DMS153 treated with DMSO at 0.1 percent for 48 hours (cell line): ENCODE results near the gene SNPH.

Experiments
- DNase-seq: peaks from one replicate; lab custom pipeline; 2025; ENCODE audit not compliant: unreplicated experiment; lab: John Stamatoyannopoulos, UW

Gene SNPH

DNA sequence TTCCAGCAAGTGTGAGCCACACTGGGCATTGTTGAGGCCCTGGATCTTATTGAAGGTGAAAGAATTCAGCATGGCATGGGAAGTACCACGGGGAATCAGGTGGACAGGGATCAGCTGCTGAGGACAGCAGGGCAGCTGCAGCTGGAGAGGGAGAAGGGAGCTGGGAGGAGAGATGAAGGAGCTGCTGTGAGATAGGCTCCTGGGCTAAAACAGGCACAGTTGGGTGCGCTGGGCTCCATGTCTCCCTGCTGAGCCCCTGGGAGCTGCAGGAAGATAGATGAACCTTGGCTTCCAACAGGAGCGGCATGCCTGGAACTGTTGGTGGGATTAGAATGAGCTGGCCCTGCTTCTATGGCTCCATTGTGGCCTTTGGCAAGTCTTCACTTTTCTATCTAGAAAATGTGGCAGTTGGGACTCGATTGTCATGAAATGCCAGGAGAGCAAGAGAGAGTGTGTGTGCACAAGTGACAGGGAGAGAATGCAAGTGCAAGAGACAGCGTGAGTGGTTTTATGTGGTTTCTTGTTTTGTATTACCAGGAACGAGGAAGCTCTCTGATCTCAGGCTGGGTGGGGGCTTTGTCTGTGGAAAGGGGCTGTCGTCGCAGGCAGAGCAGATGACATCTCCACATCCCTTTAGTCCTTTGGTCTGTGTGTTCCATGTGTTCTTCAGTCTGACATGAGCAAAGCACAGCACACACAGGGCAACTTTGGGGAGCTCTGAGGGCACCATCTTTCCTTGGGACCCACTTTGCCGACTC lies 20.4 kb downstream of the SNPH start:
- no peak for DNase-seq

DNA sequence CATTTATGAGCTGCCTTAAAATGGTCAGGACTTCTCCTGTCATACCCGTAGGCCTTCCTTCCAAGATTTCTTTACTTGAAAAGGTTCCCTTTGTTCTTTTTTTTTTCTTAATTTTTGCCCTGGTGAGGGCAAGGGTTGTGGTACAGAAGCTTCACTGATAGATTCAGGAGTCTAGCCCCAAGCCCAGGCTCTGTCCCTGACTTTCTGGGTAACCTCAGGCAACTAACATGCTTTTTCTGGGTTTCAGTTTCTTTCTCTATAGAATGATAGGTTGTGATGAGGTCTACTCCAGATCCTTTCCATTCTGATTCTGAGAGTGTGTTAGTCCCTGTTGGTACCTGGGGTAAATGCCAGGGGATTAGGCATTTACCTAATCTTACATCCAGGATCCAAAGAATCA lies 21.2 kb downstream of the SNPH start:
- no peak for DNase-seq

DNA sequence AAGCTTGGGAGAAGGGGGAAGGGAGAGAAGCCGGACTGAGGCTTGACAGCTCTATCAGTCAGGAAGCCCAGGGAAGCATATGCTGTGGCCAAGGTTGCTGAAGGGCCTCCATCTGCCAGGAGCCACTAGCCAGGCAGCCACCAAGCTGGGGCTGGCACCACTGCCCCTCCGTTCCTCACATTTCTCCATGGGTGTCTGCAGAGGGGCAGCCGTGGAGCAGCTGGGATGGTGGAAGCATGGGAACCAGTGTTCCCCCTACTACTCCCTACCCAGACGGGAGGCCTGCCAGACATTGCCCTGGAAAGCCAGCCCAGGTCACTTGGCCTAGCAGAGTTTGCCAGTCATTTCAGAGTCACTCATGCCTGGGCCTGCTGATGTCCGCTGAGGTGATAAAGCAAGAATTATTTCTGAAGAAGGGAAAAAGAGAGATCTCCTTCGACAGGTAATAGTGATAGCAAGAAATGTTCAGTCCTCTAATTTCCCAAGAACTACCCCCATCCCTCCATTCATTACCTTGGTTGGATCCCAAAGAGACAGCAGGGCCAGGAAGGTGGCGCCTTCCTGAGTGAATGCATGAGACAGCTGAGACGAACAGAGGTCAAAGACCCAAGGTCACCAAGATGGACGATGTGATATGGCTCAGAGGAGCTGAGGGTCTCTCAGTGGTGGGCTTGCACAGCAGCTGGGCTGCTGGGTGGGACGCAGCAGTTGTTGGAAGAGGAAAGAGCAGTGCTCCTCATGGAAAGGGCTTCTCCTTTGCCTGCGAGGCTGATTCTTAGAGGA lies 21.9 kb downstream of the SNPH start:
- no peak for DNase-seq

DNA sequence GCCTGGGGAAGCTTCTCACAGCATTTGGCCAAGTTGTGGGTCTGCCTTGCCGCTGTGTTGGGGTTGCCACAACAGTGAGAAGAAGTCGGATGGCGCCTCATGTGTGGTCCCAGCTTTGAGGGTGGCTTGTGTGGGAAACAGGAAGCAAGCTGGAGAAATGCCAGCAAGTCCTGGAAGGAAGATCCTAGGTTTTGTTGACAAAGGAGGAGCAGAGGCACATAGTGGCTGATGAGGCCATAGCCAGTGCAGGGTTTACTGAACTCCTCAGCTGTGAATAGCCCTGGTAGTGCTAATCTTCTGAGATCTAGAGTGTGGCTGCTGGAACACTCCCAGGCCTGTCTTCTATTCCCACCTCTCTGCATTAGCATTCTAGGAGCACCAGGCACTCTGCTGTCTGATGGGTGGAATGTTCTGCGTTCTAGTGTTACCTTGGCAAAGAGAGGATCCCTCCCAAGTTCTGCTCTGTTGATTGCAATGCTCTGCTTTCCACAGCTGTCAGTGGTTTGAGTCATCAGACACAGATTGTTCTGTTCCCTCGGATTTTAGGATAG lies 25.2 kb downstream of the SNPH start:
- DNase-seq = no peak

DNA sequence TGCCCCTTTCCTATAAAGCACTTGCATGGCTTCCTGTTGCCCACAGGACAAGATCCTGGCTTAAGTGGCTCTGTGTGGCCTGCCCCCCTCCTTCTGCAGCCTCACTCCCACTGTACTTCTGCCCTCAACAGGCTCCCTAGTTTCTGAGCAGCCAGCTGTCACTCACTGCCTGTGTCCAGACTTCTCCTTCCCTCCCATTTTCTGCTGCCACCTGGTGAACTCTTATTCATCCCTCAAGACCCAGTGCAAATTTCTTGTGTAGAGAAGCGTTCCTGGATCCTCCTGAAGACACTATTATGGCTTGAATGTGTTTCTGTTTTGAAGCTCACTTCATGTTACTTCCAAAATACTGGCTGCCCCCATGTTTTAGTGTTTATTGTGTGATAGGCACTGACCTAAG lies 26.5 kb downstream of the SNPH start:
- no peak for DNase-seq

DNA sequence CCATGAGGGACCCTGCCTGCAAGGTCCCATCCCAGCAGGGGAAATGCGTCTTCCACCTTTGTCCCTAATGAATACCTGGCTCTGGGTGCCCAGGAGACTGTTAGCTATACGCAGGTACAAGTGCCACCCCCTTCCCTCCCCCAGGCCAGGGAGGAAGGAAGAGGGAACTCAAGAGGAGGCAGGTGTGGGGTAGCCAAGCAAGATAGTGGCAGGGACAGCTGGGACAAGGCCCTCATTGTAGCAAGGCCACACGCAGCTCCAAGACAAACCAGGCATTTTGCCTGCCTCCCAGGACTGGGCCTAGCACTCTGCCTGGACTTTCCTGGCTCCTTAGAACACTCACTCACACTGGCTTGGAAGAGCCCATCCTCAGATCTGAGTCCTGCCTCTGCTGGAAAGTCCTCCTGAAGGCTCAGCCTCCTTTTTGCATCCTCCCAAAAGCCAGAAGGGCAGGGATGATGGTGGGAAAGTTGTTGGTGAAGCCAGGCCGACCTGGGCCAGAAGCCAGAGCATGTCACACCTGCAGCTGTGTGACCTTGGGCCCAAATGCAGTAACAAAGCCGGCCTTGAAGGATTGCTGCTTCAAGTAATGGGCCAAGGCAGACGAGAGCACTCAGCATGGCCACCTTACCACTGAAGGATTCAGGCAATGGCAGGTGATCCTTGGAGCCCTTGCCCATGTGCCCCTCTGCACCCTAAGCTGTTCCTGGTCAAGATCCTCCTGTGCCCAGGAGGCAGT lies 27.7 kb downstream of the SNPH start:
- no peak for DNase-seq

DNA sequence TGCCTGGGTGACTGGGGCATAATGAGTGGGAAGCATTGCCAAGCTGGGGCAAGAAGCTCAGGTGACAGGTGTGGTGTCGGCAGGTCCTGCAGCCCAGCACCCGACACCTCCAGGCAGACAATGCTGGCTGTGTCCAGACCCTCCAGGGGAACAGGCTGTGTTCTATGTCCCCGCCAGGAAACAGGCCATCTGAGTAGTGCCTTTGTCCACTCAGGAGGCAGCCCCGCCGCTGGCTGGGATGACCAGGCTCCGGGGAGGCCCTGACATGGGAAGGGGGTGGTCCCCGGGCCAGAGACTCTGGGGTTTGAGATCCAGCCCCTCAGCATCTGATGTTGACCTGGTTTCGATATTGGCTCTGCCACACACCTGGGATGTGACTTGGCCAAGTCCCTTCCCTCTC lies 28.4 kb downstream of the SNPH start:
- no peak for DNase-seq

DNA sequence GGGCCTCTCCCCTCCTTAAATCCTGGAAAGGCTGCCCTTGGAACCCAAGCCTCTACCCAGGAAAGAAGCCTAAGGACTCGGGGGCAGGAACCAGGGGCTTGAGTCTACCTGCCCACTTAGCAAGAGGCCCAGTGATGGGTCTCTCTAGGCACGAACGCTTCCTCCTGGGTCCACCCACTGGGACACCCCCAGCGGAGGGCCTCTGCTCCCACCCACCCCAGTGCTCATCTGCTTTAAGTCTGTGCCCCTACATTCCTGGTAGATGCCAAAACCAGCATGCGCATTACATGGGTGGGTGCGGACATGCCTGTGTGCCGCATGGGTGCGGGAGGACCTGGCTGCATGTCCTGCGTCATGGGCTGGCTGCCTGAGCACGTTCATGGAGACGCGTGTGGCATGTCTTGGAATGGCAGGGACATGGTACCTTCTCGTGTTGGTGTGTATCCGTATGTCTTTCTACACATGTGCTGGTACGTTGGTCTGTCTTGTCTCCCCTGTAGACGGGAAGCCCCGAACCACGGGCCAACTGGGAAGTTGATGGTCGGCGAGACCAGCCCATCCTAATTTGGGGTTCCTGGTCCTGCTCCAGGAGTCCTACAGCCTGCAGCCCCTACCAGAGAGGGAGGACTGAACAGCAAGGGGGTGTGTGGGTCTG lies 29.3 kb downstream of the SNPH start:
- DNase-seq = no peak

DNA sequence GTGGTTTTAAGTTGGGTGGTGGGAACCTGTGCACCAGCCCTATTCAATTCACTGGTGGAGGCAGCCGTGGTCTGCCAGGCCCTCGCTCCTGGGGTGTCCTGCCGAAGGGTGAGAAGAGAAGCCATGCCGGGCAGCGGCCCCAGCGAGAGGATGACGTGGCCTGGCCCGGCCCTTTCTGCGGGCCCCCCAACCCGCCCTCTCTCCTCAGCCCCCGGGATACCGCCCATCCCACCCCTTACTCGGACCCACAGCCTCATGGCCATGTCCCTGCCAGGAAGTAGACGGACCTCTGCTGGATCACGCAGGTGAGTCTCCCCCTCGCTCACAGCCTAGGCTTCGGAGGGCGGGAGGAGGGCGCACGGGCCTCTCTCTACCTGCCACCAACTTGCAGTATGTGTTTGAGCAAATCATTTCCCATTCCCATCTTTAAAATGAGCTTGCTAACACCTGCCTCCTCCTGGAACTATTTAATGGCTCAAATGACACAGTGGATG lies 30.1 kb downstream of the SNPH start:
- no peak for DNase-seq

DNA sequence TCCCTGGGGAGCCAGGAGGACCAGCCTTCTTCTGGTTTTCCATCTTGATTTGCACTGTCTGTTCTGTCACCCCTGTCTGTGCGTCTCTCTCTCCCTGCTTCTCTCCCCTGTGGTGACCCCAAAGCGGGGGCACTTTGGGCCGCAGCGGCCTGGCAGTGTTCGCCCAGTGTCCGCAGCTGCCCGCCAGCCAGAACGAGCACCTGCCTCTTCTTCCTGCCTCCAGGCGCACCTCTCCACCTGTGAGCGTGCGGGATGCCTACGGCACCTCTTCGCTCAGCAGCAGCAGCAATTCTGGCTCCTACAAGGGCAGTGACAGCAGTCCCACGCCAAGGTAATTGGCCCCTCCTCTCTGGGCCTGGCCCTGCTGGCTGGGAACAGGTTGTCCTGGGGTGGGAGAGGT lies 30.8 kb downstream of the SNPH start:
- DNase-seq = no peak

DNA sequence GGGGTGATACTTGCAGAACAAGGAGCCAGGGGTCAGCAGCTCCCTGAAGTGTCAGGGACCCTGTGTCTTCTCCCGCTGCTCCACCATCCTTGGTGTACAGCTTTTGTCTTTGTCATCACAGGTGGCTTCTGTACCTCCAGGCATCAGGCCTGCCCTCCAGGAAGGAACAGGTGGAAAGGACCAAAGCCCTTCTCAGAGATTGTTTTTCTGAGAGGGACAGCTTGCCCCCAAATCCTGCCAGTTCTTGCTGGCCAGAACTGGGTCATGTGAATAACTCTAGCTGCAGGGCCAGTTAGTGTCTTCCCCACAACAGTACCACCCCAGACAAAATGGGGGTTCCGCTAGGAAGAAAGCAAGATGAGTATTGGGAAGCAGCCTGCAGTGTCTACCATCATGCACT lies 31.4 kb downstream of the SNPH start:
- DNase-seq = no peak

DNA sequence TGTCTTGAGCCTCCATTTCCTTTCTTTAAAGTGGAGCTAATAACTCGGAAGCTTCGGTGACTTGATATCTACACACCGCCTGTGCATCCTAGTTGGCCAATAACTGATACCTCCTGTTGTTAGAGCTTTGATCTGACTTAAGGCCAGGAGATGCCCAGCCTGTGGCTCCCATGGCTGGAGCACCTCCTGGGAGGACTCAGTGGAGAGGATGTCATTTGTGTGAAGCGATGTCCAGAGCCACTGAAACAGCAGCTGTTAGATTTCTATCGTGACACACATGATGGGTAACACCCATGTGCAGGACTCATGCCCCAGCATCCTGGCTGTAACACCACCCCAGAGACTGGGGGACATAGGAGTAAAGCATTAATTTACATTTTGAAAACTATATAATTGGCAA lies 32.1 kb downstream of the SNPH start:
- DNase-seq = no peak

DNA sequence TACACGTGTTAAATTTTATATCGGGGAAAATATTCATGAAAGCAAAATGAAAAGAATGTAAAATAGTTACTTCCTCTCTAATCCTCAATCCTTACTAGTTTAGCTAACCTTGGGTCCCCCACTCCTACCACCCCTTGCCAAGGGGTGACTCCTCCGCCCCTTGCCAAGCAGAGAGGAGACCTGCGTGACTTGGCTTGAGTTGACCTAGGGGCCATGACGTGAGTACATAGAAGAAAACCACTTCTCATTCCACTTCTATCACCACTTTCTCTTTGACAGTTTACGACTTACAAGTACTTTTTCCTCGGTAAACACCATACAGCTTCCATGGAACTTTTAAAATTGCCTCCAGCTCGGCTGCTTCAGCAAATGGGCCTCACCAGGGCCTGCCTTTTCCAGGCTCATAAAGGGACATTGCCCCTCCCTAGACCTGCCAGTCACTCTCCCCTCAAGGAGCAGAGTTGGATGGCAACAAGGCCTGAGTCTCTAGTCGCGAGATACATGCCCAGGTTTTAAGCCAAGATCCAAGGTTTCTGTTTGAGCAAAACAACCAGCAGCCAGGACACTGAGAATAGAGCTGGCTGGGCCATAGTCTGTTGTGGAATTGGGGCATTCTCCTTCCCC lies 32.9 kb downstream of the SNPH start:
- DNase-seq = no peak

DNA sequence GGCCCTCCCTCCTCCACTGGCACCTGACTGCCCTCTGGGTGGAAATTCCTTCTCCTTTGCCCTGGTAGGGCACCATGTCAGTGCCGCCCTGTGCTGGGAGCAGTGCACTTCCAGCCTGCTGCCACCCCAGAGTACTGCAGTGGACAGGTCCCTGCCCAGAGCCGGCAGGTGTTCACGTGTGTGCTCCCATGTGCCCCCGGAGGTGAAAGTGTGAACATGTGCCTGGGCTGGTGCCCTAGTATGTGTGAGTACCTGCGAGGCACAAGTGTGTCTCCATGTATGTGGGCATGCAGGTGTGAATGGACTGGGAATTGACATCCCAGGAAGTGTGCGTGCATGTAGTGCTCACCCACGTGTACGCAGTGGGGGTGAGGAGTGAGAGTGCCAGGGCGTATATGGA lies 33.4 kb downstream of the SNPH start:
- DNase-seq = no peak

DNA sequence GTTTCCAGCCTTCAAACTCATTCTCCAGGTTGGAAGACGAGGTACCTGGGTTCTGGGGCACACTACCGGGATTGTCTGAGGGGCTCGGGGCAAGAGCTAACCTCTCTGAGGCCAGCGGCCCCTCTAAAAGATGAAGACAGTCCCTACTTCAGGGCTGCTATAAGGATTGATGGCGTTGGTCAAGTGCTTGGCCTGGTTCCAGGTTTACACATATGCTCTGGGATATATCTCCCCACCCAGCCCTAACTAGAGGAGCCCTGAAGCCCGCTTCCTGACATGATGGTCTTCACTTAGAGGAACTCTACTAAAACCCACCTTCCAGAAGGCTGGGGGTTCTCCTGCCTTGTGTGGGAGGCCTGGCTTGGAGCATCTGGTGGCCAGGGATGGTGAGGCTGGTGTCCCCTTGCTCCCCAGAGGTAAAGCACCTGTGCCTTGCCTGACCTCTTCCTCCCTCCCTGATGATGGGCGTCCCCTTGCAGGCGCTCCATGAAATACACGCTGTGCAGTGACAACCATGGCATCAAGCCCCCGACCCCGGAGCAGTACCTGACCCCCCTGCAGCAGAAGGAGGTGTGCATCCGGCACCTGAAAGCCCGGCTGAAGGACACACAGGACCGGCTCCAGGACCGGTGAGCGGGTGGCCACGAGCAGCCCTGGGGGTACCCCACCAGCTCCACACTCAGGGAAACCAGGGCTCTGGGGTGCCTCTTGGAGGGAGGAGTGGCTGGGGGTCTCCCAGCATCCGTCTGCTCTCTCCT lies 34.2 kb downstream of the SNPH start:
- DNase-seq = no peak

DNA sequence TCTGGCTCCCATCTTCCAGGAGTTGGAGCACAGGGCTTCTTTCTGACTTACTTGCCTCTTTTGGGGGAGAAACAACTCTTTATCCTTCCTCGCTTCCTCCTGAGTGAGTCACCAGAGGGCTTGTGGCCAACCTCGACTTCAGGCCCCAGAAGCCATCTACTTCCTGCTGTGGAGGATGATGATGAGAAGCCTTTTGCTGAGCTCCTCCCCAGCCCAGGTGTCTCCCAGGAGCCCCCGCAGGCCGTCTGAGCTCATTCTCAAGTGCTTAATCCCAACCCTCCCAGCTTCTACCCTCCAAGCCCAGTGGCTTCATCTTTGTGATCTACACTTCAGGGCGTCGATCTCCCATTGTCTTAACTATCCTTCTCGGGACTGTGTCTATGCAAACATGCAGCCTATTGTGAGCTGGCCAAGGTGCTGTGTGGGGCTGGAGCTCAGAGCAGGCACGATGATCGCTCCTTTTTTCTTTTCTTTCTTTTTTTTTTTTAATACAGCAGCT lies 35.0 kb downstream of the SNPH start:
- DNase-seq = no peak

DNA sequence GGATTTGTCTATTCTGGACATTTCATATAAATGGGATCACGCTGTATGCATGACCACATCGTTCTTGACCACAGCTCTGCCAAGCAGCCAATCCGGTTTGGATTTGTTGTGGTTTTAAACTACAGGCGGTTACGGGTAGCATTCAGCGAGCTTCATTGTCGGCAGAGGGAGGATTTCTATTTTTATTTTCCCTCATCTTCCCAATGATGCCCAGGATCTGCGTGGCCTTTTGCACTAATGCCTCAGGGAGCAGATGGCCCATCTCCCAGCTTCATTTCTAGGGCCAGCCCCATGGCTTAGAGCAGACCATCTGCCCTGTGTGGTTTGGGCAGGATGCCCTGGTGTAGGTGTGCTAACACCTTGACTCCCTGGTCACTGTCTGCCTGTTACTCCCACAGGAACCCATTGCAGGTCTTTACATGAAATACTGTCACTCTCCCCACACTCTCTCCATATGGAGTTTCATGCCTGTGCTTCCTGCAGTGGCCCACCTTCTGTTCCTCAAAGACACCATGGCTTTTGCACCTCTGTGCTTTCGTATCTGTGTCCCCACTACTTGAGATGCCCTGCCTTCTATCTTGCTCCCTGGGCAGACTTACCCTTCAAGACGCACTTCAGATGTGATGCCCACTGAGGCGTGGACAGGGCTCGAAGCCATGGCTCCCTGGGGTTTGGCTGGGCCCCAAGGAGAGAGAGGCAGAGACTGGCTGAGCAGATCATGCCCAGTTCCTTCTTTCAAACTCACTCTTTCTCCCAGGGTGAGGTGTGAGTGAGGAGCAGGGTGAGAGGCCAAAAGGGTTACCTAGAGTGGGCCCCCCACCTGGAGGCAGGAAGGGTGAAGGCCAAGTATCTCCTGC lies 36.8 kb downstream of the SNPH start:
- DNase-seq = no peak

DNA sequence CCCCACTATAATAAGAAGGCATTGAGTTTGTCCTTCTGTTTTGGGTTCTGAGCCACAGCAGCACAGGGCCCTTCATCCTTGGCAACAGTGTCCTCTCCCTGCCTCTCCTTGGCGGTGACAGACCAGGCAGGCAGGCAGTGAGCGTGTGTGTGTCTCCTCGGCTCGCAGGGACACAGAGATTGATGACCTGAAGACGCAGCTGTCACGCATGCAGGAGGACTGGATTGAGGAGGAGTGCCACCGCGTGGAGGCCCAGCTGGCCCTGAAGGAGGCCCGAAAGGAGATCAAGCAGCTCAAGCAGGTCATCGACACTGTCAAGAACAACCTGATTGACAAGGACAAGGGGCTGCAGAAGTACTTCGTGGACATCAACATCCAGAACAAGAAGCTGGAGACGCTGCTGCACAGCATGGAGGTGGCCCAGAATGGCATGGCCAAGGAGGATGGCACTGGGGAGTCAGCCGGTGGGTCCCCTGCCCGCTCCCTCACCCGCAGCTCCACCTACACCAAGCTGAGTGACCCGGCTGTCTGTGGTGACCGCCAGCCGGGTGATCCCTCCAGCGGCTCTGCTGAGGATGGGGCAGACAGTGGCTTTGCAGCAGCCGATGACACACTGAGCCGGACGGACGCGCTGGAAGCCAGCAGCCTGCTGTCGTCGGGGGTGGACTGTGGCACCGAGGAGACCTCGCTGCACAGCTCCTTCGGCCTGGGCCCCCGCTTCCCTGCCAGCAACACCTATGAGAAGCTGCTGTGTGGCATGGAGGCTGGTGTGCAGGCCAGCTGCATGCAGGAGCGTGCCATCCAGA lies 38.8 kb downstream of the SNPH start:
- no peak for DNase-seq
